ENCODE data around the gene PXMP4. TPM values are rescaled to one million over a fixed set of nuclear protein-coding genes. Genes with fewer than 3 reads are reported as not detected.

The PXMP4 gene
- total RNA-seq, 1 donor from 2014 or later = 4.2 TPM

DNA sequence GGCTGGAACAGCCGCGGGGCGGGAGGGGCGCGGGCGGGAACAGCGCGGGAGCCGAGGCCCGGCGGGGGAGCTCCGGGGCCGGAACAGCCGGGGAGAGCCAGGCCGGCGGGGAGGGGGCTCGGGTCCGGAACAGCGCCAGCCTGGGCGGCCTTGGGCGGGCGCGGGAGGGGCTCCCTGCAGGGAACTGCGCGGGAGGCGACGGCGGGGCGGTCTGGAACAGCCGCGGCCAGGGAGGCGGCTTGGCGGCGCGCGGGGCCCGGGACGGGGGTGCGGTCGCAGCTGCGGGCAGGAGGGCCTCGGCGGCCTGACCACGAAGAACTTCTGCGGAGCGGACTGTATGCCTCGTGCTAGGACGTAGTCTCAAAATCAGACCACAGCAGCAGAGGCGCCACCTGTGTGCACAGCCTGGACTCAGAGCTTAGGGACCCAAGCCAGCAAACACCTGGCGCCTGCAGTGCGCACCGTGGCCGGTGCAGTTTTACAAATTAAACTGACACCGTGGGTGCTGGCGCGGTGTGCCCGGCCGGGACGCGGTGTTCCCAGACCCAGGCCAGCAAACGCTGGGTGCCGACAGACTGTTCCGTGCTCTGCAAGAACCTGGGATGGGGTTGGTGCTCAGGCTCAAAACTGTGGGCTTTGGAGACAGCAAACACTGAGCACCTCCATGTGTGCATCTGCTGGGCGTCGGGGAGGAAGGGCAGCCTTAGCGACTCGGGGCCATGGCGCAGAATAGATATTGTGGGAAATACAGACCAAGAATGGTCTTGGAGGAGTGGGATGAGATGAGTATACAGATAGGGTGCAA lies 12.3 kb upstream of the PXMP4 start:
- DNase-seq (ENCODE audit: low read depth in 2 of 2) = peak; percentile 18 to 87

DNA sequence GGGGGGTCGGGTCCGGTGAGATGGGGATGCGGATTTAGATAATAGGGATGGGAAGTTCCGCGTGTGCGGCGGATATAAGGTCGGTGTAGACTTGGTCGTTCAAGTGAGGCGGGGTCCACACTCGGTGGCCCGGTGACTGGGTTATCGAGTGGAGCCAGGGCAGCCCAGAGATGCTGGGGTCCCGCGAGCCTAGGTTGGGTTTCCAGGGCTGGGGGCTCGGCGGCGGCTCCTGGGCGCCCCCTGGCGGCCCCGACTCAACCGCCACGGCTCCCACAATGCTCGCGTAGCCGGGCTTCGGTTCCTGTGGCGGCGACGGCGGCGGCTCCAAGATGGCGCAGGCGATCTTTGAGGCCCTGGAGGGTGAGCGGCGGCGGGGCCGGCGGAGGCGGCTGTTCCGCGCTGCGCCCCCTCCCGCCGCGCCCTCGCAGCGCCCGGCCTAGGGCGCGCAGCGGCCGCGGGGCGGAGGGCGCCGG lies 11.6 kb upstream of the PXMP4 start, which contains the start of gene ZNF341:
Gene ZNF341 (plus strand): TSS at position 304 of the 473 bp plus-strand sequence. CDS start 26 bp downstream, at position 330.
- peak; percentile 55 to 84 for DNase-seq (ENCODE audit: low read depth in 2 of 2)

GRCh38 chr20:33730946-33731692 lies 11.0 kb upstream of the PXMP4 start:
- DNase-seq (ENCODE audit: low read depth in 2 of 2) = no peak

- DNase-seq (ENCODE audit: low read depth in 2 of 2) = no peak
Observed at GRCh38 chr20:33729101-33729500, 9.0 kb upstream of the PXMP4 start.

- DNase-seq (ENCODE audit: low read depth in 2 of 2) = no peak
Observed at GRCh38 chr20:33728463-33728862, 8.4 kb upstream of the PXMP4 start.

DNA sequence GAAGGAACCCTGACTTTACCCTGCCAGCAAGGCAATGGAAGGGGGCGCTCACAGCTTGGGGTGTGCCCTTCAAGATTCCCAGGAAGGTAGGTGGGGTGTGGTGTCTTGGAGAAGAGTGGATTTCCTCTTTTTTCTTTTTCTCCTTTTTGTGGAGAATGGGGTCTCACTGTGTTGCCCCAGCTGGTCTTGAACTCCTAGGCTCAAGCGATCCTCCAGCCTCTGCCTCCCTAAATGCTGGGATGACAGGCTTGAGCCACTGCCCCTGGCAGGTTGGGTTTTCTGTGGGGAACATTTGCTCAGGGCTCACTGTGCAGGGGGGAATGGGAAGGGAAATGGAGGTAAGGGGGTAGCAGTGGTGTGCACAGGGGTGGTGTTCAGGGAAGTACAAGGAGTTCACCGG lies 7.7 kb upstream of the PXMP4 start:
- no peak for DNase-seq (ENCODE audit: low read depth in 2 of 2)

DNA sequence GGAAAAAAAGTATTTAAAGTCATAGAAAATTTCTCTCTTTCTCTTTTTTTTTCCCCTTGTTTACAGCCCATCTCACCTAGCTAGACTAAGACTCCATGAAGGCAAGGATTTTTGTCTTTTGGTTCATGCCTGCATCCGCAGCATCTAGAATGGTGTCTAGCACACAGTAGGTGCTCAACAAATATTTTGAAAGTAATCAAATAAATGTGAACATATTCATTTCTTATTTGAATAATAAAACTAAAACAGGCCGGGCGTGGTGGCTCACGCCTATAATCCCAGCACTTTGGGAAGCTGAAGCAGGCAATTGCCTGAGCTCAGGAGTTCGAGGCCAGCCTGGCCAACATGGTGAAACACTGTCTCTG lies 7.0 kb upstream of the PXMP4 start:
- no peak for DNase-seq (ENCODE audit: low read depth in 2 of 2)

DNA sequence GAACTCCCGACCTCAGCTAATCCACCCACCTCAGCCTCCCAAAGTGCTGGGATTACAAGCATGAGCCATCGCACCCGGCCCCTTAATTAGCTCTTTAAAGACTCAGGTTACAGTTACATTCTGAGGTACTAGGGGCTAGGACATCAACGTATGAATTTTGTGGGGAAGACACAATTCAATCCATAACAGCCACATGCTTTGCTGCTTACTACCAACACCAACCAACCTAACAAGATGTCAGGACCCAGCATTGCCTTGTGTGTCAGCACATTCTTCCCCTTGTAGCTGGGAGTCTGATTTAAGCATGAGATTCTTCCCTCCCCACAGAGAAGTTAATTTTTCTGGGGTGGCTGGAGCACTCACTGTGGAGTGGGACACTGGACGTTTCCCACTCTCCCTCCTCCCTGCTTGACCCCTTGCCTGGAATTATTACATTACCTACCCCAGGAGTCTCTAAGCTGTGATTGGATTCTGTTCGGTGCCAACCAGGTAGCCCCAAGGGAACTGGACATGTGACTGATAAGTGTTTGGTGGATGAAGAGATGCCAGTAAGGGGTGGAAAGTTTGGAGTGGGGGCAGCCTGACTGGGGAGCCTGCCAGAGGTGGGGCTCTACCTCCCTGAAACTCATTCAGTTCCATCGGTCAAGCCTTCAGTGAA lies 5.6 kb upstream of the PXMP4 start:
- no peak for DNase-seq (ENCODE audit: low read depth in 2 of 2)

GRCh38 chr20:33724439-33725094 lies 4.5 kb upstream of the PXMP4 start:
- no peak for DNase-seq (ENCODE audit: low read depth in 2 of 2)

DNA sequence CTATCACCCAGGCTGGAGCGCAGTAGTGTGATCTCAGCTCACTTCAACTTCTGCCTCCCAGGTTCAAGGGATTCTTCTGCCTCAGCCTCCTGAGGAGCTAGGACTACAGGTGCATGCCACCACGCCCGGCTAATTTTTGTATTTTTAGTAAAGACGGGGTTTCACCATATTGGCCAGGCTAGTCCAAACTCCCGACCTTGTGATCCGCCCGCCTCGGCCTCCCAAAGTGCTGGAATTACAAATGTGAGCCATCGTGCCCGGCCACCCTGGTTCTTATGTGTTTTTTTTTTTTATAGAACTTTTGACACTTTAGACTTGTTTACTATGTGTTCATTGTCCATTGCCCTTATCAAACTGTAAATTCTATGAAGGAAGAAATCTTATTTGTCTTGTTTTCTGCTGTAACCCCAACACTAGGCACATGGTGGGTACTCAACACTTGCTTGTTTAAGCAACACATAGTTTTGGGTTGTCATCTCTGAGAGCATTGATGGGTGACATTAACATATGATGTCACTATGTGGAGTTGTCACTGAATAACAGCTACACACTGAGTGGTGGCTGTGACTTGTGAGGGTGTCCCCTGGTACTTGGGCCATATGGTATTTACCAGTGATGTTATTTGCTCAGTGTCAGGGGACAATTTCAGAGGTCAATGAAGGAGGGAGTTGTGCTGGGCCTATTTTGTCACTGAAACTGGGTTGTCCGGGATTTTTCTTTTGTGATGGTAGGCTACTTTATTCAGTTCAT lies 1.5 kb upstream of the PXMP4 start:
- DNase-seq (ENCODE audit: low read depth in 2 of 2) = no peak

- no peak for DNase-seq (ENCODE audit: low read depth in 2 of 2)
Observed at GRCh38 chr20:33719277-33719988, 677 bp downstream of the PXMP4 start.

- no peak for DNase-seq (ENCODE audit: low read depth in 2 of 2)
Observed at GRCh38 chr20:33716498-33716897, 3.6 kb downstream of the PXMP4 start.

- DNase-seq (ENCODE audit: low read depth in 2 of 2) = no peak
Observed at GRCh38 chr20:33713865-33714367, 6.2 kb downstream of the PXMP4 start.

- DNase-seq (ENCODE audit: low read depth in 2 of 2) = no peak
Observed at GRCh38 chr20:33711446-33711738, 8.7 kb downstream of the PXMP4 start.

GRCh38 chr20:33710681-33711445 lies 9.2 kb downstream of the PXMP4 start:
- no peak for DNase-seq (ENCODE audit: low read depth in 2 of 2)

DNA sequence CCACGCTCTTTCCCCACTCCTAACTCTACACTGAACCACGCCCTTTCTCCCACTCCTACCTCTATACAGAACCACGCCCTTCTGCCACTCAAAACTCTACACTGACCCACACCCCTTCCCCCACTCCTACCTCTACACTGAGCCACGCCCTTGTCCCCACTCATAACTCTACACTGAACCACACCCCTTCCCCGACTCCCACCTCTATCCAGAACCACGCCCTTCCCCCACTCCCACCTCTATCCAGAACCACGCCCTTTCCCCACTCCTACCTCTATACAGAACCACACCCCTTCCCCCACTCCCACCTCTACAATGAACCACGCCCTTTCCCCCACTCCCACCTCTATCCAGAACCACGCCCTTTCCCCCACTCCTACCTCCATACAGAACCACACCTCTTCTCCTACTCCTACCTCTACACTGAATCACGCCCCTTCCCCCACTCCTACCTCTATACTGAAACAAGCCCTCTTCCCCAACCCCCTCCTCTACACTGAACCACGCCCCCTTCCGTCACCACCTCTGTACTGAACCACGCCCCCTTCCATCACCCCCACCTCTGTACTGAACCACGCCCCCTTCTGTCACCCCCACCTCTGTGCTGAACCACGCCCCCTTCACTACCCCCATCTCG lies 10.1 kb downstream of the PXMP4 start:
- no peak for DNase-seq (ENCODE audit: low read depth in 2 of 2)

DNA sequence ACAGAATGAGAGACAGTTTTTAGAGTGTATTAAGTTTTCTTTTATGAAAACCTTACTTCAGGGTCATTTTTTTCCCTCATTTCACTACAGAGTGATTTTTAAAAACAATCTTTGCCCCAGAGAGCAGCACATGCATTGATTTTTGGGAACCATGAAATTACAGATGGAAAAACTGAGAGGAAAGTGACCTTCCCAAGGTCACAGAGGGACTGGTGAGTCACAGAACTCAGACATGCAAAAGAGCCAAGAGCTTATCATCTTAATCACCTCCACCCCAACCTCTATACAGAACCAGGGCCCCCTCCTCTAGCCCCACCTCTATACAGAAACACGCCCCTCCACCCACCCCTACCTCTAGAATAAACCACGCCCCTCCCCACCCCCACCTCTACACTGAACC lies 10.7 kb downstream of the PXMP4 start:
- no peak for DNase-seq (ENCODE audit: low read depth in 2 of 2)

- no peak for DNase-seq (ENCODE audit: low read depth in 2 of 2)
Observed at GRCh38 chr20:33707668-33708067, 12.4 kb downstream of the PXMP4 start.

Data from dermis microvascular lymphatic vessel endothelial cell (primary cell).